Keratinocyte (primary cell): Measurements from ENCODE around the gene PAX2.

Experiments used
- EZH2 ChIP-seq: IDR thresholded peaks from one replicate; pipeline ENCODE4 v1.6.1; 2012; ENCODE audit warnings: inconsistent platforms, mild to moderate bottlenecking, low read length, moderate library complexity
- TF ChIP-seq, protein P1 (sequence below), 3 experiments: IDR thresholded peaks in 1 of 3; conservative IDR thresholded peaks in 1 of 3; optimal IDR thresholded peaks in 1 of 3; 2 replicates in 2 of 3; 3 replicates in 1 of 3; pipeline versions ENCODE3 to v1.5.1; 2011; ENCODE audit warnings: low read length in 3 of 3, mild to moderate bottlenecking in 3 of 3, moderate library complexity in 2 of 3, control low read depth in 1 of 3, inconsistent platforms in 1 of 3; ENCODE audit not compliant: insufficient read depth in 2 of 3; ENCODE audit errors: extremely low read depth in 1 of 3

DNA sequence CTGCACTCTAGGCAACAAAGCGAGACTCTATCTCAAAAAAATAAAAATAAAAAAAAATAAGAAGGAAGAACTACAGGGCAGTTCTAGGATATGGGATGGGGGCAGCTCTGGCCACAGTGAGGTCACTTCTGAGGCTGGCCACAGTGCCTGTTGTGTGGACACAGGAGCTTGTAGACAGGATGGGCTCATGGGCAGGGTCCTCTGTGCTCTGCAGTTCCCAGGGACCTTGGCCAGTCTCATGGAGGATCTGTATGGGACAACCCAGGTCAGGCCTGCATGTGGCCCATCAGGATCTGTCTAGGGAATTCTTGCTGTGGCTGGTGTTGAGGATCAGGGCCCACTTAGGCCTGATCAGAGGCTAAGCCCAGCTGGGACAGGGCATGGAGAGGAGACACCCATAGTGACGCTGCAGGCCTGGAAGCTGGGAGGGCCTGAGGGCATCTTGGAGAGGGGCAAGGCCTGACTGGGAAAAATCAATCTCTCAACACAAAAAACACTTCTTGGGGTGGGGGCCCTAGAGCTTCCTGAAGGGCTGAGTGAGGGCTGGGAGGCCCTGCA is 19.4 kb upstream of the PAX2 start:
- TF ChIP-seq, protein P1, sequence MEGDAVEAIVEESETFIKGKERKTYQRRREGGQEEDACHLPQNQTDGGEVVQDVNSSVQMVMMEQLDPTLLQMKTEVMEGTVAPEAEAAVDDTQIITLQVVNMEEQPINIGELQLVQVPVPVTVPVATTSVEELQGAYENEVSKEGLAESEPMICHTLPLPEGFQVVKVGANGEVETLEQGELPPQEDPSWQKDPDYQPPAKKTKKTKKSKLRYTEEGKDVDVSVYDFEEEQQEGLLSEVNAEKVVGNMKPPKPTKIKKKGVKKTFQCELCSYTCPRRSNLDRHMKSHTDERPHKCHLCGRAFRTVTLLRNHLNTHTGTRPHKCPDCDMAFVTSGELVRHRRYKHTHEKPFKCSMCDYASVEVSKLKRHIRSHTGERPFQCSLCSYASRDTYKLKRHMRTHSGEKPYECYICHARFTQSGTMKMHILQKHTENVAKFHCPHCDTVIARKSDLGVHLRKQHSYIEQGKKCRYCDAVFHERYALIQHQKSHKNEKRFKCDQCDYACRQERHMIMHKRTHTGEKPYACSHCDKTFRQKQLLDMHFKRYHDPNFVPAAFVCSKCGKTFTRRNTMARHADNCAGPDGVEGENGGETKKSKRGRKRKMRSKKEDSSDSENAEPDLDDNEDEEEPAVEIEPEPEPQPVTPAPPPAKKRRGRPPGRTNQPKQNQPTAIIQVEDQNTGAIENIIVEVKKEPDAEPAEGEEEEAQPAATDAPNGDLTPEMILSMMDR (optimal IDR thresholded peaks at IDR 0.05 in 1 of 3, IDR thresholded peaks at IDR 0.05 in 1 of 3, conservative IDR thresholded peaks at IDR 0.05 in 1 of 3; ENCODE audit: extremely low read depth in 1 of 3, insufficient read depth in 2 of 3, low read length in 3 of 3): no peak
- no peak for TF ChIP-seq EZH2
